Mesothelial cell of epicardium (in vitro differentiated cells): Measurements from ENCODE around the gene ANO2. TPM values are rescaled to one million over a fixed set of nuclear protein-coding genes. Genes with fewer than 3 reads are reported as not detected.
"Not testable (repeated sequence)": the region's sequence is repeated elsewhere in the genome, so short reads cannot be mapped to it uniquely, and the experiment has no call there.

Source experiments
- DNase-seq, 2 experiments: peaks; one replicate each; pipeline ENCODE4 v3.0.0; 2021; ENCODE audit warnings: low spot score in 2 of 2; ENCODE audit not compliant: unreplicated experiment in 2 of 2
- H3K27ac Mint-ChIP-seq: 2 replicates; pipeline ENCODE4 v1.8.0; 2021; ENCODE audit warnings: mixed read lengths
- H3K27me3 Mint-ChIP-seq: 2 replicates; pipeline ENCODE4 v1.8.0; 2021; ENCODE audit warnings: low read depth, mixed read lengths
- H3K36me3 Mint-ChIP-seq: 2 replicates; pipeline ENCODE4 v1.8.0; 2021; ENCODE audit warnings: mixed read lengths
- H3K4me1 Mint-ChIP-seq: 2 replicates; pipeline ENCODE4 v1.8.0; 2021; ENCODE audit warnings: mixed read lengths
- H3K4me3 Mint-ChIP-seq: 2 replicates; pipeline ENCODE4 v1.8.0; 2021; ENCODE audit warnings: mild to moderate bottlenecking, moderate library complexity, mixed read lengths
- H3K9me3 Mint-ChIP-seq: 2 replicates; pipeline ENCODE4 v1.8.0; 2021; ENCODE audit warnings: mixed read lengths
- total RNA-seq: library from RNA; stranded (reverse); gene quantifications from 3 replicates; pipeline ENCODE4 v1.2.1, GENCODE V29; 2021
- TF ChIP-seq, protein P1 (sequence below): fragments of 200-600 bp; sonication (generic); IDR thresholded peaks from one replicate; pipeline ENCODE4 v1.5.0; 2021; ENCODE audit warnings: antibody characterized with exemption; ENCODE audit not compliant: unreplicated experiment

Gene ANO2
- total RNA-seq, 1 donor from 2014 or later: 6.3 TPM

DNA sequence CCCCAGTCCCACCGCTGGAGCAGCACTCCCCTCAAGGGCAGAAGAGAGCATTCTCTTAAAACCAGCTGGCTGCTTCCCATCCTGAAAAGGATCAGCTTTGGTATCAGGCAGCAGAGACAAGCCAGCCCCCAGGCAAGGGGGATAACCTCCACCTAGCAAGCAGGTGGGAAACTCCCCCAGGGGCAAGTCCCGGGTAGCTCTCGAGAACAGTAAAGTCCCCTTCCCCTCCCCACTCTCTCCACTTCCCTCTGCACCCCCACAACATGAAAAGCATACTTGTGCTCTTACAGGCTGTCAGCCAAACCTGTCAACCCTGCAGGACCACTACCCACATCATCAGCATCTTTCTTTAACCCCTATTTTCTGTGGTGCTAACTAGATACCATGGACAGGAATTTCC lies 259.1 kb downstream of the ANO2 start:
- H3K36me3 Mint-ChIP-seq: no peaks in the 10 kb centered on the region
- H3K4me3 Mint-ChIP-seq: no peak overlapping the region
- no peak for DNase-seq
- TF ChIP-seq, protein P1, sequence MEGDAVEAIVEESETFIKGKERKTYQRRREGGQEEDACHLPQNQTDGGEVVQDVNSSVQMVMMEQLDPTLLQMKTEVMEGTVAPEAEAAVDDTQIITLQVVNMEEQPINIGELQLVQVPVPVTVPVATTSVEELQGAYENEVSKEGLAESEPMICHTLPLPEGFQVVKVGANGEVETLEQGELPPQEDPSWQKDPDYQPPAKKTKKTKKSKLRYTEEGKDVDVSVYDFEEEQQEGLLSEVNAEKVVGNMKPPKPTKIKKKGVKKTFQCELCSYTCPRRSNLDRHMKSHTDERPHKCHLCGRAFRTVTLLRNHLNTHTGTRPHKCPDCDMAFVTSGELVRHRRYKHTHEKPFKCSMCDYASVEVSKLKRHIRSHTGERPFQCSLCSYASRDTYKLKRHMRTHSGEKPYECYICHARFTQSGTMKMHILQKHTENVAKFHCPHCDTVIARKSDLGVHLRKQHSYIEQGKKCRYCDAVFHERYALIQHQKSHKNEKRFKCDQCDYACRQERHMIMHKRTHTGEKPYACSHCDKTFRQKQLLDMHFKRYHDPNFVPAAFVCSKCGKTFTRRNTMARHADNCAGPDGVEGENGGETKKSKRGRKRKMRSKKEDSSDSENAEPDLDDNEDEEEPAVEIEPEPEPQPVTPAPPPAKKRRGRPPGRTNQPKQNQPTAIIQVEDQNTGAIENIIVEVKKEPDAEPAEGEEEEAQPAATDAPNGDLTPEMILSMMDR: no peak
- H3K9me3 Mint-ChIP-seq: no peaks in the 10 kb centered on the region
- no peaks in the 10 kb centered on the region for H3K4me1 Mint-ChIP-seq
- peaks cover 38% of the 10 kb centered on the region for H3K27me3 Mint-ChIP-seq
- H3K27ac Mint-ChIP-seq: no peak overlapping the region

DNA sequence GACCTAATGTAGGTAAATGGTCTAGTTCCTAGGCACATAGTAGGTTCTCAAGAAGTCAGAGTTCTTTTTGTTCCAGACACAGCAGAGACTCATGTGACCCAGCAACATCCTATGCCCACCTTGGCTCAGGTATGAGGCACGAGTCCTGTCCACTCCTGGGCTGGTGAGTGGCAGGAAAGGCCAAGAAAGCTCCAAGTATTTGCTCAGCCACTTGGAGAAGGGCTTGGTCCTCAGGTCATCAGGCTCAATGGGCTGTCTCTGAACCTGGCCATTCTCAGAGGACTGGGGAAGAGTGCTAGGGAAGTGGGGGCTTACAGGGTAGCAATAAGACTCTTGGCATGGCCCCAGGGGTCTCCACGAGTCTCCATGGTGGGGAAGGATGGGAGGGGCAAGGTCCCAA lies 260.1 kb downstream of the ANO2 start:
- Mint-ChIP-seq H3K9me3 (no peaks in the 10 kb centered on the region), H3K4me1 (no peaks in the 10 kb centered on the region), H3K27ac (no peak overlapping the region), H3K36me3 (no peaks in the 10 kb centered on the region), H3K27me3 (peaks cover 45% of the 10 kb centered on the region), H3K4me3 (no peak overlapping the region)
- no peak for DNase-seq
- TF ChIP-seq, protein P1: no peak

DNA sequence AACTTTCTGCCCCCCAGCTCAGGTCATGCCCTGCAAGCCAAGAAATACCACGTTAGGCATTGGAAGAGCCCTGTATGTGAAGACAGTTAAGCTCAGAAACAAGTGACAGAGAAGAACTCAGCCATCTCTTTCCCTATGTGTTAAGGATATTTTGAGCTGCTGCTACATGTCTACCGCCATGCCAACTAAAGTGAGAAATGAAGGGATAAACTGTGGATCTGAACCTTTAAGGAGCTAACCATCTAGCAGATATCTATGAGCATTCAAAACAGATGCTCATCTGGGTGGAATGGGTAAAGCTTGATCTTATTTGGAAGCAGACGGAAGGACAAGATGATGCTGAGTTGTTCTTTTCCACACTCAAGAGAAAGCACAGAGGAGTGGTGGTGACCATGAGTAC lies 262.5 kb downstream of the ANO2 start:
- Mint-ChIP-seq H3K36me3 (no peaks in the 10 kb centered on the region), H3K27me3 (peaks cover 62% of the 10 kb centered on the region), H3K27ac (no peak overlapping the region), H3K9me3 (no peaks in the 10 kb centered on the region), H3K4me1 (no peaks in the 10 kb centered on the region), H3K4me3 (no peak overlapping the region)
- DNase-seq: no peak
- TF ChIP-seq, protein P1: no peak

DNA sequence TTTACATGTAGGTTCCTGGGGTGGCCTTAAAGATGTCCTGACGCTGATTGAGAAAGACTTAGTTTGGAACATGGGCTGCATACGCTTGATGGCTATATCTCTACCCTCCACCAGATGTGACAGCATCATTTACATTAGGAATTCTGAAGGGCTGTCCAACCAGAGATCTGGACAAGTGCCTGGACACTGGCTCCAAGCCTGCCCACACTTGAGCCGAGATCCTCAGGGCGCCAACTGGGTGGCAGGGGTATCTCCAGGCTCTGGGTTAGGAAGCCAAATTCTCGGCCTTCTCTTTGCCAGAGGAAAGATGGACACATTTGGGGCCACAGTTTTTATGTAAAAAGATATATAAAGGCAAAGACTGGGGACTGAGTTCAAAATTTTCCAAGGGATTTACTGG lies 266.9 kb downstream of the ANO2 start:
- Mint-ChIP-seq H3K4me3 (no peak overlapping the region), H3K27me3 (peaks cover 69% of the 10 kb centered on the region), H3K9me3 (no peaks in the 10 kb centered on the region), H3K36me3 (no peaks in the 10 kb centered on the region), H3K4me1 (no peaks in the 10 kb centered on the region), H3K27ac (no peak overlapping the region)
- TF ChIP-seq, protein P1: no peak
- DNase-seq: no peak

DNA sequence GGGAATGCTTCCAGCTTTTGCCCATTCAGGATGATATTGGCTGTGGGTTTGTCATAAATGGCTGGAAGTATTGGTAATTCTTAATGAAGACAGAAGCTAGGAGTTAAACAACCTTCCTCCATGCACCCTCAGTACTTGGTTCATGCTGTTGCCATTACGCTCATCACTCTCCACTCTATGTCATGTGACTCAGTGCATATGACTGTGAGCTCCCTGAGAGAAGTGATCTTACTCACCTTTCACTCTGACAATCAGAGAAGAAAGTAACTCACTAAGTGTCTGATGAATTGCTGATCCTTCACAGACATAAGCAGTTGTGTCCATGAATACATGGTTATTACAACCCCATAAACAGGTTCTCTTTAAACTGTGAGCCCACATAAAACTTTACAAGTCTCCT lies 275.4 kb downstream of the ANO2 start:
- not testable (repeated sequence) for H3K4me3 Mint-ChIP-seq, H3K4me1 Mint-ChIP-seq, H3K9me3 Mint-ChIP-seq, H3K36me3 Mint-ChIP-seq, DNase-seq, H3K27ac Mint-ChIP-seq
- H3K27me3 Mint-ChIP-seq: peaks cover 33% of the 10 kb centered on the region

DNA sequence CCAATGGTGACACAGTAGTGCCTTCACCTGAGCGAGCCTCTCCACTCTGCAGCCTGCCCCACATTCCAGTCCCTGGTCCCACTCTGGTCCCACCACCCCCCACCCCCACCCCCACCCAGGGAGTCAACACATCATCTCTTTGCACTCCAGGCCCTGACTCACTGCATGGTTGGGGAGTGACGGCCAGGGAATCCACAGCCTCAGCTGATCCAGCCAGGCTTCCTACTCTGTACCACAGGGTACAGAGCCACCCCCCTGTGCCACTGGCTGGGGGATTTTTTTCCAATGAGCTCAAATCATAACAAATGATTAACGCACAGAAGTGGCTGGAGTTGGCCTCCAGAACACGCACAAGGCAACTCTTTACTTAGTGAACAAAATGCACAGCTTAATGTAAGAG lies 279.4 kb downstream of the ANO2 start:
- Mint-ChIP-seq H3K36me3 (no peaks in the 10 kb centered on the region), H3K9me3 (no peaks in the 10 kb centered on the region), H3K27me3 (peaks cover 11% of the 10 kb centered on the region), H3K4me3 (no peak overlapping the region), H3K27ac (no peak overlapping the region), H3K4me1 (no peaks in the 10 kb centered on the region)
- DNase-seq: no peak
- TF ChIP-seq, protein P1: no peak
